ENCODE data around the gene SLC7A1.

DNA sequence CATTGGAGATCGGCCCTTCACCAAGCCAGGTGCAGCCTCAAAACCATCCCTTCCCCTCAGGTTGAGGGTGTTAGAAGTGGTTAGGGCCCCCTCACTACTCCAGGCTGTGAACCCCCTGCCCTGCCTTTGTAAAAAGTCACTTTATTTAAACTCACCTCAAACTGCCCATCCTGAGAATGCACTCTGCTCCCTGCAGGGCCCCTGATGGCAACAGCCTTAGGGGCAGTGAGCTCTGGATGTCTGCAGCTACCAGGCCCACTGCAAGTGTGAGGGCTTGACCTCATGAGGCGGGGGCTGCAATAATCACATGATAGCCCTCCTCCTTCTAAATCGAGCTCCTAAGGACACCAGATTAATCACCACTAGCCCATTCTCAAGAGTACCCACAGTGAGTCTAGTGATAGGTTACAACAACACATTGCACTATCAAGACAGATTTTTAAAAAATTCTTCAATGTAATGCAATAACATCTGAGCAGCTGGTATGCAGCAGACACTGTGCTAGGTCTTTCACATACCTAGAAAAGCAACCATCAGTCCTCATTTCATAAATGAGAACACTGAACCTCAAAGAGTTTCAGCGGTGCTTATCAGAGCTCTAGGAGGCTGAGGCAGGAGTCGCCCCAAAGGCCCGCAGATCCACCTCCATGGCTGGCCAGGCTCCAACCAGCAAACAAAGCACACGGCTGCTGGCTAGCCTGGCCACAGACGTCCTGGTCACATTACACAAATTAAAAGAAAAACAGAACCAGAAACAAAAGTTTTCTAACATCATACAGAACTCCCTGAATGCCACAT is 26.0 kb downstream of the SLC7A1 start:
- TF ChIP-seq CTCF (IDR thresholded peaks at IDR 0.05; ENCODE audit: control extremely low read depth in 1 of 3, insufficient read depth in 1 of 3, low read depth in 1 of 3, low read length in 3 of 3) (no peak), TAF1 (IDR thresholded peaks at IDR 0.05; ENCODE audit: low read depth, low read length) (no peak), SRF (IDR thresholded peaks at IDR 0.05; ENCODE audit: low read depth, low read length) (no peak), SIX5 (IDR thresholded peaks at IDR 0.05; ENCODE audit: low read depth, low read length) (no peak), POLR2AphosphoS5 (IDR thresholded peaks at IDR 0.05; ENCODE audit: low read depth, low read length) (no peak), POLR2A (IDR thresholded peaks at IDR 0.05; ENCODE audit: control extremely low read depth in 1 of 2, low read depth in 2 of 2, low read length in 2 of 2) (no peak), EZH2 (IDR thresholded peaks at IDR 0.05; ENCODE audit: low read depth, low read length, severe bottlenecking) (no peak), RNF2 (IDR thresholded peaks at IDR 0.05; ENCODE audit: borderline replicate concordance, low read depth, low read length, missing control alignments, poor library complexity, severe bottlenecking) (no peak), KDM5A (IDR thresholded peaks at IDR 0.05; ENCODE audit: low read length) (no peak)
- TF ChIP-seq, protein P1, sequence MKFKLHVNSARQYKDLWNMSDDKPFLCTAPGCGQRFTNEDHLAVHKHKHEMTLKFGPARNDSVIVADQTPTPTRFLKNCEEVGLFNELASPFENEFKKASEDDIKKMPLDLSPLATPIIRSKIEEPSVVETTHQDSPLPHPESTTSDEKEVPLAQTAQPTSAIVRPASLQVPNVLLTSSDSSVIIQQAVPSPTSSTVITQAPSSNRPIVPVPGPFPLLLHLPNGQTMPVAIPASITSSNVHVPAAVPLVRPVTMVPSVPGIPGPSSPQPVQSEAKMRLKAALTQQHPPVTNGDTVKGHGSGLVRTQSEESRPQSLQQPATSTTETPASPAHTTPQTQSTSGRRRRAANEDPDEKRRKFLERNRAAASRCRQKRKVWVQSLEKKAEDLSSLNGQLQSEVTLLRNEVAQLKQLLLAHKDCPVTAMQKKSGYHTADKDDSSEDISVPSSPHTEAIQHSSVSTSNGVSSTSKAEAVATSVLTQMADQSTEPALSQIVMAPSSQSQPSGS (IDR thresholded peaks at IDR 0.05; ENCODE audit: low read length): no peak

All from H1 (cell line).